ENCODE measurements around the gene DENND5B.

The DENND5B gene

GRCh38 chr12:31594681-31595080, 3.7 kb upstream of the DENND5B start:
- Histone ChIP-seq H3K36me3 (ENCODE audit: control insufficient read depth in 5 of 5, insufficient read depth in 5 of 5, low read length in 5 of 5) (no peaks in the 10 kb centered on the region), H3K9ac (ENCODE audit: low read length in 5 of 5) (no peak overlapping the region), H3K9me3 (ENCODE audit: control insufficient read depth in 5 of 5, low read length in 5 of 5) (no peaks in the 10 kb centered on the region), H3K4me1 (ENCODE audit: control insufficient read depth in 5 of 5, insufficient read depth in 5 of 5, low read length in 5 of 5) (peaks cover 0 to 8% (median 7%) of the 10 kb centered on the region in 5 donors), H3K27ac (ENCODE audit: low read depth, low read length) (no peak overlapping the region), H3K4me3 (ENCODE audit: low read depth in 1 of 5, low read length in 5 of 5) (no peak overlapping the region), H3K27me3 (ENCODE audit: control insufficient read depth in 5 of 5, insufficient read depth in 4 of 5, low read length in 5 of 5) (no peaks in the 10 kb centered on the region)

DNA sequence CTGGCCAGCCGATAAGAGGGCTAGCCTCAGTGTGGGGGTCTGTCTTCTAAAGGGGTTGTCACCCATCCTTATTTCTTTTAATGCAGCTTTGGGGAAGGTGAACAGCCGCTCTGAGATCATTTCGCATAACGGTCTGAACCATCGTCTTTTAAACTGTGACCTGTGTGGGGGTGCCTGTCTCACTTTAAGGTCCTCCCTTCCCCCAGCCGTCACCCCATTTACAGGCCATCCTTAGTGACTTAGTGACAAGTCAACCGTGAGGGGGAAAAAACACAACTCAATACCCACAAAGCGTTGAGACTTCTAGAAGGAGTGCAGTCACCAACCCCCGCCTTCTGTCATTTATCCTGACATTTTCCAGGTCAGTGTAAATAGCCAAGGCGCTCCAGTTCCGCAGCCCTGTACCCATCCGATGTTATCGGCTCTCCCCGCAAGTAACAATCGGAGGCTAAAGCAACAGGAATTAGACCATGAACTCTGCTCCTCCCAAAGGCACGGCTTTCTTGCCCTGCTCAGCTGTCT, 505 bp upstream of the DENND5B start:
- H3K4me1 ChIP-seq (ENCODE audit: control insufficient read depth in 5 of 5, insufficient read depth in 5 of 5, low read length in 5 of 5) = peaks cover 0 to 24% (median 19%) of the 10 kb centered on the region in 5 donors
- no peaks in the 10 kb centered on the region for H3K9me3 ChIP-seq (ENCODE audit: control insufficient read depth in 5 of 5, low read length in 5 of 5)
- H3K27ac ChIP-seq (ENCODE audit: low read depth, low read length) = peak overlapping the region; percentile 86
- H3K27me3 ChIP-seq (ENCODE audit: control insufficient read depth in 5 of 5, insufficient read depth in 4 of 5, low read length in 5 of 5) = no peaks in the 10 kb centered on the region
- H3K9ac ChIP-seq (ENCODE audit: low read length in 5 of 5) = peak overlapping the region; percentile 62 to 82 (median 68)
- no peaks in the 10 kb centered on the region for H3K36me3 ChIP-seq (ENCODE audit: control insufficient read depth in 5 of 5, insufficient read depth in 5 of 5, low read length in 5 of 5)
- H3K4me3 ChIP-seq (ENCODE audit: low read depth in 1 of 5, low read length in 5 of 5) = peak overlapping the region; percentile 77 to 94 (median 84)

DNA sequence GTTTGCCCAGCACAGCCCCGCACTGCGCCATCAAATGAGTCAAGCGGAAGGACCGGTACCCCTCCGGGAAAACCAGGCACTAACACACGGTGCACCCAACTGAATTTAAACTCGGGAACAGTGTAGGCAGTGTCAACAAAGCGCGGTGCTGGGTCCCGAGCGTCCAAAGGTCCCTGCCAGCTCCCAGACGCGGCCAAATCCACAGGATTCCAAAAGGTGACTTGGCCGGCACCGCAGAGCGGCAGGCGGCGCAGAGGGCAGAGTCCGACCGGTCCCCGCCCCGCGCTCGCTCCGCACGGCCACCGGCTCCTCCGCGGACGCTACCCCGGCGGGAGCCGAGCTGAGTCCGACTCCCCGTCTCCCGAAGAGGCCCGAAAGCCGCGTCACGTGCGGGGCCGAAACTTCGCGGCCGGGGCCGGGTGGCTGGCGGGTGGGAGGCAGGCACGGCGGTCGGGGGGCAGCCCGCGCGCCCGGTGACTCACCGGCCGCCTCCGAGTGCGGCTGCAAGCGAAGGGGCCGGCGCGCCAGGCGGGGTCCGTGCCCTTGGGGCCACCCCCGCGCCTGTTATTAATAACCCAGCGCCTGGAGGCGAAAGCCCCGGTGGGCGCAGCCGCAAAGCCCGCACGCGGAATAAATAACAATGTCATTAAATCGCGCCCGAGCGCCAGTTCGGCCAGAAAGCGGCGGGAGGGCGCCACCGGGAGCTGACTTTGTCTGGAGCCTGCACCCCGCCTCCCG, 863 bp downstream of the DENND5B start:
- Histone ChIP-seq H3K9me3 (ENCODE audit: control insufficient read depth in 5 of 5, low read length in 5 of 5) (no peaks in the 10 kb centered on the region), H3K36me3 (ENCODE audit: control insufficient read depth in 5 of 5, insufficient read depth in 5 of 5, low read length in 5 of 5) (no peaks in the 10 kb centered on the region), H3K4me1 (ENCODE audit: control insufficient read depth in 5 of 5, insufficient read depth in 5 of 5, low read length in 5 of 5) (peaks cover 0 to 27% (median 19%) of the 10 kb centered on the region in 5 donors), H3K27me3 (ENCODE audit: control insufficient read depth in 5 of 5, insufficient read depth in 4 of 5, low read length in 5 of 5) (no peaks in the 10 kb centered on the region), H3K27ac (ENCODE audit: low read depth, low read length) (peak overlapping the region; percentile 98), H3K9ac (ENCODE audit: low read length in 5 of 5) (peak overlapping the region; percentile 73 to 92 (median 90)), H3K4me3 (ENCODE audit: low read depth in 1 of 5, low read length in 5 of 5) (peak overlapping the region; percentile 71 to 94 (median 82))

GRCh38 chr12:31589598-31589903, 1.4 kb downstream of the DENND5B start:
- Histone ChIP-seq H3K4me3 (ENCODE audit: low read depth in 1 of 5, low read length in 5 of 5) (peak overlapping the region; percentile 71 to 94 (median 82)), H3K27me3 (ENCODE audit: control insufficient read depth in 5 of 5, insufficient read depth in 4 of 5, low read length in 5 of 5) (no peaks in the 10 kb centered on the region), H3K4me1 (ENCODE audit: control insufficient read depth in 5 of 5, insufficient read depth in 5 of 5, low read length in 5 of 5) (peaks cover 0 to 28% (median 19%) of the 10 kb centered on the region in 5 donors), H3K9ac (ENCODE audit: low read length in 5 of 5) (peak overlapping the region; percentile 73 to 92 (median 90)), H3K27ac (ENCODE audit: low read depth, low read length) (peak overlapping the region; percentile 98), H3K36me3 (ENCODE audit: control insufficient read depth in 5 of 5, insufficient read depth in 5 of 5, low read length in 5 of 5) (no peaks in the 10 kb centered on the region), H3K9me3 (ENCODE audit: control insufficient read depth in 5 of 5, low read length in 5 of 5) (no peaks in the 10 kb centered on the region)

- no peaks in the 10 kb centered on the region for H3K27me3 ChIP-seq (ENCODE audit: control insufficient read depth in 5 of 5, insufficient read depth in 4 of 5, low read length in 5 of 5)
- peak overlapping the region; percentile 73 to 92 (median 90) for H3K9ac ChIP-seq (ENCODE audit: low read length in 5 of 5)
- no peaks in the 10 kb centered on the region for H3K9me3 ChIP-seq (ENCODE audit: control insufficient read depth in 5 of 5, low read length in 5 of 5)
- H3K36me3 ChIP-seq (ENCODE audit: control insufficient read depth in 5 of 5, insufficient read depth in 5 of 5, low read length in 5 of 5) = no peaks in the 10 kb centered on the region
- peaks cover 0 to 28% (median 19%) of the 10 kb centered on the region in 5 donors for H3K4me1 ChIP-seq (ENCODE audit: control insufficient read depth in 5 of 5, insufficient read depth in 5 of 5, low read length in 5 of 5)
- H3K27ac ChIP-seq (ENCODE audit: low read depth, low read length) = peak overlapping the region; percentile 98
- H3K4me3 ChIP-seq (ENCODE audit: low read depth in 1 of 5, low read length in 5 of 5) = peak overlapping the region; percentile 71 to 94 (median 82)
Observed at GRCh38 chr12:31588976-31589375, 2.0 kb downstream of the DENND5B start.

- Histone ChIP-seq H3K9me3 (ENCODE audit: control insufficient read depth in 5 of 5, low read length in 5 of 5) (no peaks in the 10 kb centered on the region), H3K27me3 (ENCODE audit: control insufficient read depth in 5 of 5, insufficient read depth in 4 of 5, low read length in 5 of 5) (no peaks in the 10 kb centered on the region), H3K27ac (ENCODE audit: low read depth, low read length) (no peak overlapping the region), H3K36me3 (ENCODE audit: control insufficient read depth in 5 of 5, insufficient read depth in 5 of 5, low read length in 5 of 5) (no peaks in the 10 kb centered on the region), H3K9ac (ENCODE audit: low read length in 5 of 5) (no peak overlapping the region), H3K4me3 (ENCODE audit: low read depth in 1 of 5, low read length in 5 of 5) (no peak overlapping the region), H3K4me1 (ENCODE audit: control insufficient read depth in 5 of 5, insufficient read depth in 5 of 5, low read length in 5 of 5) (peaks cover 0 to 27% (median 18%) of the 10 kb centered on the region in 5 donors)
Observed at GRCh38 chr12:31586728-31587127, 4.2 kb downstream of the DENND5B start.

DNA sequence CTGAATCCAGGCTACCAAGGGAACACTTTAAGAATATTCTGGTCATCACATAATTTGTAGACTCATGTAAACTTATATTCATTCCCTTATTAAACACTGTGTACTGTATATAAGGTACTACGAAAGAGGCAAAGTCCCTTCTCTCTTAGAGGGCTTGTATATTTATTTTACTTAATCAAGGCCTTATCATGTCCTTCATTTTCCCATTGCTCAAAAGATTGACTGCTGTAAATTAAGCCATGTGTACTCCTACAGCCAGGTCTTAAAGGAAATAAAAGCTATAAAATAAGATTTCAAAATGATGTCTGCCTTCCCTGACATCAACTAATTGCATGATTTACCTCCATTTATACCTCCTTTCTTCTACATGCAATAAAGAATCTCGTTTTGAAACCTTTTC, 5.0 kb downstream of the DENND5B start:
- no peak overlapping the region for H3K27ac ChIP-seq (ENCODE audit: low read depth, low read length)
- H3K27me3 ChIP-seq (ENCODE audit: control insufficient read depth in 5 of 5, insufficient read depth in 4 of 5, low read length in 5 of 5) = no peaks in the 10 kb centered on the region
- no peaks in the 10 kb centered on the region for H3K36me3 ChIP-seq (ENCODE audit: control insufficient read depth in 5 of 5, insufficient read depth in 5 of 5, low read length in 5 of 5)
- no peak overlapping the region for H3K4me3 ChIP-seq (ENCODE audit: low read depth in 1 of 5, low read length in 5 of 5)
- H3K4me1 ChIP-seq (ENCODE audit: control insufficient read depth in 5 of 5, insufficient read depth in 5 of 5, low read length in 5 of 5) = peaks cover 0 to 21% (median 12%) of the 10 kb centered on the region in 5 donors
- H3K9ac ChIP-seq (ENCODE audit: low read length in 5 of 5) = no peak overlapping the region
- no peaks in the 10 kb centered on the region for H3K9me3 ChIP-seq (ENCODE audit: control insufficient read depth in 5 of 5, low read length in 5 of 5)

DNA sequence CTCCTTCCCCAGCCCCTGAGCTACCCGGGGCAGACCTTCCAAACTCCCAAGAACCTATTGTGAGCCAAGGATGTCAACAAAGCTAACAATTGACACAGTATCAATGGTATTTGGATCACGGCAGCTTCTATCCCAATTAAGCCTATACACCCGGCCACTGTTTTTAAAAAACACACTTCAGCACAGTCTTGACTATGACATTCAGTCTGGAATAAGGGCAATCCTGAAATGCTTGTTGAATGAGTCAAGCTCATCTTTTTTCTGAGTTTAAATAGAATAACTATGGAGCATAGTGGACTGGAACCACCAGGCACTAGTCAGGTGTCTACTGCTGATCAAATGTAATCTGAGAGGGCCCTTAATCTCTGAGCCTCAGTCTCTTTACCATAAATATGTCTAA, 5.7 kb downstream of the DENND5B start:
- Histone ChIP-seq H3K9ac (ENCODE audit: low read length in 5 of 5) (no peak overlapping the region), H3K27ac (ENCODE audit: low read depth, low read length) (no peak overlapping the region), H3K36me3 (ENCODE audit: control insufficient read depth in 5 of 5, insufficient read depth in 5 of 5, low read length in 5 of 5) (no peaks in the 10 kb centered on the region), H3K4me1 (ENCODE audit: control insufficient read depth in 5 of 5, insufficient read depth in 5 of 5, low read length in 5 of 5) (peaks cover 0 to 21% (median 12%) of the 10 kb centered on the region in 5 donors), H3K4me3 (ENCODE audit: low read depth in 1 of 5, low read length in 5 of 5) (no peak overlapping the region), H3K9me3 (ENCODE audit: control insufficient read depth in 5 of 5, low read length in 5 of 5) (no peaks in the 10 kb centered on the region), H3K27me3 (ENCODE audit: control insufficient read depth in 5 of 5, insufficient read depth in 4 of 5, low read length in 5 of 5) (no peaks in the 10 kb centered on the region)

DNA sequence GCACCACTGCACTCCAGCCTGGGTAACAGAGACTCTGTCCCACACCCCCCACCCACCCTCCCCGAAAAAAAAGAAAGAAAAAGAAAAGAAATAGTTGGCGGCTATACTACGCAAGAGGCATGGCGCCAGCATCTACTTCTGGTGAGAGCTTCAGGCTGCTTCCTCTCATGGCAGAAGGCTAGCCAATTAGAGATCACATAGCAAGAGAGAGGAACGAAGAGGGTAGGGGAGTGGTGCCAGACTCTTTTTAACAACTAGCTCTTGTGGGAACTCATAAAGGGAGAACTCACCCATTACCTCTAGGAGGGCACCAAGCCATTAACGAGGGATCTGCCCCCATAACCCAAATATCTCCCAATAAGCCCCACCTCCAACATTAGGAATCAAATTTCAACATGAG, 6.2 kb downstream of the DENND5B start:
- Histone ChIP-seq H3K4me3 (ENCODE audit: low read depth in 1 of 5, low read length in 5 of 5) (no peak overlapping the region), H3K36me3 (ENCODE audit: control insufficient read depth in 5 of 5, insufficient read depth in 5 of 5, low read length in 5 of 5) (no peaks in the 10 kb centered on the region)

GRCh38 chr12:31583878-31584277, 7.1 kb downstream of the DENND5B start:
- Histone ChIP-seq H3K9me3 (ENCODE audit: control insufficient read depth in 5 of 5, low read length in 5 of 5) (no peaks in the 10 kb centered on the region), H3K4me1 (ENCODE audit: control insufficient read depth in 5 of 5, insufficient read depth in 5 of 5, low read length in 5 of 5) (peaks cover 0 to 14% (median 5%) of the 10 kb centered on the region in 5 donors), H3K27ac (ENCODE audit: low read depth, low read length) (no peak overlapping the region), H3K9ac (ENCODE audit: low read length in 5 of 5) (no peak overlapping the region), H3K36me3 (ENCODE audit: control insufficient read depth in 5 of 5, insufficient read depth in 5 of 5, low read length in 5 of 5) (no peaks in the 10 kb centered on the region), H3K4me3 (ENCODE audit: low read depth in 1 of 5, low read length in 5 of 5) (no peak overlapping the region), H3K27me3 (ENCODE audit: control insufficient read depth in 5 of 5, insufficient read depth in 4 of 5, low read length in 5 of 5) (no peaks in the 10 kb centered on the region)

More for the DNA sequence above, 6.2 kb downstream of the DENND5B start:
- no peak overlapping the region for H3K27ac ChIP-seq (ENCODE audit: low read depth, low read length)
- H3K9ac ChIP-seq (ENCODE audit: low read length in 5 of 5) = no peak overlapping the region
- H3K4me1 ChIP-seq (ENCODE audit: control insufficient read depth in 5 of 5, insufficient read depth in 5 of 5, low read length in 5 of 5) = peaks cover 0 to 21% (median 12%) of the 10 kb centered on the region in 5 donors
- no peaks in the 10 kb centered on the region for H3K9me3 ChIP-seq (ENCODE audit: control insufficient read depth in 5 of 5, low read length in 5 of 5)
- H3K27me3 ChIP-seq (ENCODE audit: control insufficient read depth in 5 of 5, insufficient read depth in 4 of 5, low read length in 5 of 5) = no peaks in the 10 kb centered on the region

All from subcutaneous abdominal adipose tissue (tissue), 5 donors.